B cell (primary cell): ENCODE data around the gene SPINK9. TPM values are rescaled to one million over a fixed set of nuclear protein-coding genes. Genes with fewer than 3 reads are reported as not detected.

Experiments used
- ATAC-seq: fragments of 200-7000 bp; cut with Tn5 transposase; one replicate; pipeline ENCODE4 v1.10.0; 2021; ENCODE audit warnings: low read depth, mild to moderate bottlenecking, moderate number of reproducible peaks, moderate library complexity
- CTCF ChIA-PET: fragments of 350-600 bp; sonication (Branson Sonifier 250); formaldehyde crosslinking; loops from one replicate; lab custom pipeline; 2021; ENCODE audit warnings: antibody characterized with exemption, inconsistent platforms; lab: Charles Lee
- POLR2A ChIA-PET: fragments of 350-600 bp; sonication (Branson Sonifier 250); formaldehyde crosslinking; loops from one replicate; lab custom pipeline; 2021; ENCODE audit warnings: antibody characterized with exemption; lab: Charles Lee
- DNase-seq: peaks from one replicate; pipeline ENCODE4 v3.0.0; 2013
- H2AFZ ChIP-seq: 2 replicates; pipeline ENCODE4 v1.6.1; 2012; ENCODE audit warnings: mild to moderate bottlenecking, low read depth, low read length; ENCODE audit not compliant: insufficient read depth, poor library complexity, severe bottlenecking
- H3K27ac ChIP-seq, 2 donors: 1 replicate in 1 of 2; 2 replicates in 1 of 2; pipeline ENCODE4 v1.5.1; 2012 to 2013; ENCODE audit warnings: low read length in 2 of 2, mild to moderate bottlenecking in 2 of 2, moderate library complexity in 1 of 2
- H3K27me3 ChIP-seq, 4 experiments: fragments of 200-600 bp in 1 of 4; sonication (generic) in 1 of 4; replicated peaks in 1 of 4; 1 replicate in 2 of 4; 2 replicates in 2 of 4; pipeline versions ENCODE4 v1.6.1 to v1.7.0; 2013 to 2016; ENCODE audit warnings: low read length in 3 of 4, mild to moderate bottlenecking in 2 of 4, mixed read lengths in 1 of 4, moderate library complexity in 1 of 4; ENCODE audit not compliant: insufficient read depth in 4 of 4, control insufficient read depth in 3 of 4; ENCODE audit errors: control extremely low read depth in 1 of 4
- H3K36me3 ChIP-seq, 2 experiments: replicated peaks in 1 of 2; 1 replicate in 1 of 2; 2 replicates in 1 of 2; pipeline versions ENCODE4 v1.6.1 to v1.7.1; 2013; ENCODE audit warnings: low read length in 1 of 2; ENCODE audit not compliant: insufficient read depth in 2 of 2, control insufficient read depth in 1 of 2; ENCODE audit errors: control extremely low read depth in 1 of 2, extremely low read depth in 1 of 2
- H3K4me1 ChIP-seq, 2 donors: fragments of 200-600 bp in 1 of 2; sonication (generic) in 1 of 2; 1 replicate in 1 of 2; 2 replicates in 1 of 2; pipeline versions ENCODE4 v1.5.1 to v1.6.1; 2013 to 2017; ENCODE audit warnings: low read length in 2 of 2; ENCODE audit not compliant: control insufficient read depth in 2 of 2, insufficient read depth in 2 of 2
- H3K4me2 ChIP-seq: replicated peaks from 2 replicates; pipeline ENCODE3; 2012; ENCODE audit warnings: mild to moderate bottlenecking, low read depth, low read length; ENCODE audit not compliant: poor library complexity, severe bottlenecking
- H3K4me3 ChIP-seq, 5 experiments: fragments of 200-600 bp in 1 of 5; sonication (generic) in 1 of 5; 1 replicate in 3 of 5; 2 replicates in 2 of 5; pipeline versions ENCODE4 v1.5.1 to v1.7.0; 2011 to 2016; ENCODE audit warnings: low read length in 4 of 5, mild to moderate bottlenecking in 4 of 5, low read depth in 2 of 5, control low read depth in 1 of 5, moderate library complexity in 1 of 5; ENCODE audit not compliant: insufficient read depth in 1 of 5; ENCODE audit errors: control extremely low read depth in 1 of 5, extremely low read depth in 1 of 5
- H3K79me2 ChIP-seq: fragments of 200-600 bp; sonication (generic); one replicate; pipeline ENCODE4 v1.6.0; 2016; ENCODE audit warnings: low read length; ENCODE audit not compliant: control insufficient read depth, insufficient read depth
- H3K9ac ChIP-seq: fragments of 200-600 bp; sonication (generic); 2 replicates; pipeline ENCODE4 v1.6.1; 2017; ENCODE audit warnings: mild to moderate bottlenecking, low read length, moderate library complexity
- H3K9me3 ChIP-seq, 3 donors: one replicate each; pipeline versions ENCODE4 v1.6.1 to v1.7.1; 2013; ENCODE audit warnings: low read length in 2 of 3; ENCODE audit not compliant: control insufficient read depth in 2 of 3, insufficient read depth in 1 of 3; ENCODE audit errors: control extremely low read depth in 1 of 3
- H4K20me1 ChIP-seq: 2 replicates; pipeline ENCODE4 v1.6.0; 2012; ENCODE audit warnings: mild to moderate bottlenecking, low read length; ENCODE audit not compliant: insufficient read depth, control insufficient read depth, poor library complexity, severe bottlenecking
- H3K27ac Mint-ChIP-seq: one replicate; pipeline ENCODE4 v1.8.0; 2021; ENCODE audit warnings: mixed read lengths
- H3K27me3 Mint-ChIP-seq: one replicate; pipeline ENCODE4 v1.8.0; 2021; ENCODE audit warnings: mixed read lengths
- H3K4me1 Mint-ChIP-seq: one replicate; pipeline ENCODE4 v1.8.0; 2021; ENCODE audit warnings: mixed read lengths
- H3K4me3 Mint-ChIP-seq: one replicate; pipeline ENCODE4 v1.8.0; 2021; ENCODE audit warnings: mixed read lengths
- H3K9me3 Mint-ChIP-seq: one replicate; pipeline ENCODE4 v1.8.0; 2022; ENCODE audit warnings: mixed read lengths; ENCODE audit not compliant: insufficient read depth
- CTCF ChIP-seq: fragments of 200-600 bp; IDR thresholded peaks from one replicate; pipeline ENCODE4 v1.8.0; 2022; ENCODE audit warnings: antibody characterized with exemption, mild to moderate bottlenecking
- EZH2 ChIP-seq: IDR thresholded peaks from 2 replicates; pipeline ENCODE4 v1.6.1; 2012; ENCODE audit warnings: borderline replicate concordance, low read depth, mild to moderate bottlenecking, moderate library complexity, low read length; ENCODE audit not compliant: insufficient read depth, poor library complexity, severe bottlenecking
- WGBS: methylation state at CpG from one replicate; pipeline ENCODE4 v1.1.5; 2013; ENCODE audit warnings: missing lambda C conversion rate; ENCODE audit not compliant: insufficient coverage; 5-methylcytosine and 5-hydroxymethylcytosine counted together
- intact Hi-C: fragments of 100-400 bp; cut with micrococcal nuclease; formaldehyde crosslinking; loops from one replicate; pipeline ENCODE4 v1.10.0; 2022
- polyA plus RNA-seq: library from polyadenylated mRNA; depleted of rRNA; stranded (reverse); fragments of >200 nt; gene quantifications from 2 replicates; pipeline ENCODE4 v1.2.3, GENCODE V29; 2012
- total RNA-seq, 2 donors: library from RNA; stranded (reverse); fragments of 120-200 nt in 1 of 2; gene quantifications; 1 replicate in 1 of 2; 2 replicates in 1 of 2; pipeline versions ENCODE4 v1.2.3 to v1.2.4, GENCODE V29; 2013 to 2022

Gene SPINK9
- total and polyA plus RNA-seq, 2 donors (not counting 1 experiment from before 2014, with no cell fraction given): not detected

- intact Hi-C loops: loop anchor here (5.0 kb wide), 4 partner anchors 425 to 975 kb away; partner anchors contain the start of genes ADRB2, JAKMIP2 and PCYOX1L
- peaks cover 41% of the 10 kb centered on the region for H3K79me2 ChIP-seq
- peaks cover 0 to under 1% of the 10 kb centered on the region in 2 experiments for H3K36me3 ChIP-seq
- CTCF ChIA-PET: no interaction called here
- no peaks in the 10 kb centered on the region for H3K27me3 ChIP-seq
- H4K20me1 ChIP-seq: no peaks in the 10 kb centered on the region
- H3K27me3 Mint-ChIP-seq: no peaks in the 10 kb centered on the region
- H3K4me1 ChIP-seq: peaks cover 24 to 26% of the 10 kb centered on the region in 2 donors
- H3K4me1 Mint-ChIP-seq: peaks cover 38% of the 10 kb centered on the region
- H3K27ac Mint-ChIP-seq: no peak overlapping the region
- ATAC-seq: no peak
- no peaks in the 10 kb centered on the region for H3K9me3 Mint-ChIP-seq
- POLR2A ChIA-PET: no interaction called here
- DNase-seq: no peak
- H3K9ac ChIP-seq: no peak overlapping the region
- TF ChIP-seq CTCF (no peak), EZH2 (no peak)
- no peak overlapping the region for H2AFZ ChIP-seq
- H3K4me3 ChIP-seq: no peak overlapping the region
- H3K4me3 Mint-ChIP-seq: peak overlapping the region; percentile 36
- H3K4me2 ChIP-seq: no peak overlapping the region
- H3K27ac ChIP-seq: no peak overlapping the region
- no CpG with 5 or more reads among the region's 3 CpGs for WGBS
- peaks cover 0 to 7% (median 6%) of the 10 kb centered on the region in 3 donors for H3K9me3 ChIP-seq
Observed at GRCh38 chr5:148381906-148382305, 46.5 kb downstream of the SPINK9 start.

GRCh38 chr5:148382961-148383360 lies 47.6 kb downstream of the SPINK9 start:
- Mint-ChIP-seq H3K27ac (peak overlapping the region; percentile 92), H3K9me3 (no peaks in the 10 kb centered on the region), H3K4me3 (peak overlapping the region; percentile 88), H3K27me3 (no peaks in the 10 kb centered on the region), H3K4me1 (peaks cover 46% of the 10 kb centered on the region)
- CTCF ChIA-PET: no interaction called here
- peaks cover 1 to 5% of the 10 kb centered on the region in 2 experiments for H3K36me3 ChIP-seq
- peak overlapping the region; percentile 80 for H2AFZ ChIP-seq
- DNase-seq (no peak), ATAC-seq (no peak)
- no peaks in the 10 kb centered on the region for H3K27me3 ChIP-seq
- WGBS: 100% methylated on average over 1 of the region's 4 CpGs
- H3K4me3 ChIP-seq: peak overlapping the region; percentile 69 to 94 (median 87)
- intact Hi-C loops: loop anchor here (1.0 to 5.0 kb wide), 5 partner anchors 424 to 1168 kb away; partner anchors contain the start of genes ADRB2, CSNK1A1, JAKMIP2 and PCYOX1L
- H3K79me2 ChIP-seq: peaks cover 51% of the 10 kb centered on the region
- peaks cover 24 to 26% of the 10 kb centered on the region in 2 donors for H3K4me1 ChIP-seq
- TF ChIP-seq CTCF: no peak
- no peak for TF ChIP-seq EZH2
- peak overlapping the region; percentile 95 for H3K9ac ChIP-seq
- POLR2A ChIA-PET: no interaction called here
- H4K20me1 ChIP-seq: no peaks in the 10 kb centered on the region
- H3K9me3 ChIP-seq: peaks cover 0 to 7% (median 6%) of the 10 kb centered on the region in 3 donors
- peak overlapping the region; percentile 76 for H3K4me2 ChIP-seq
- H3K27ac ChIP-seq: peak overlapping the region; percentile 92 to 96
